B cell (primary cell): ENCODE results near the gene CELF4. TPM values are rescaled to one million over a fixed set of nuclear protein-coding genes. Genes with fewer than 3 reads are reported as not detected.

Source experiments
- ATAC-seq: fragments of 200-7000 bp; cut with Tn5 transposase; one replicate; pipeline ENCODE4 v1.10.0; 2021; ENCODE audit warnings: low read depth, mild to moderate bottlenecking, moderate number of reproducible peaks, moderate library complexity
- CTCF ChIA-PET: fragments of 350-600 bp; sonication (Branson Sonifier 250); formaldehyde crosslinking; loops from one replicate; lab custom pipeline; 2021; ENCODE audit warnings: antibody characterized with exemption, inconsistent platforms; lab: Charles Lee
- POLR2A ChIA-PET: fragments of 350-600 bp; sonication (Branson Sonifier 250); formaldehyde crosslinking; loops from one replicate; lab custom pipeline; 2021; ENCODE audit warnings: antibody characterized with exemption; lab: Charles Lee
- DNase-seq: peaks from one replicate; pipeline ENCODE4 v3.0.0; 2013
- H2AFZ ChIP-seq: 2 replicates; pipeline ENCODE4 v1.6.1; 2012; ENCODE audit warnings: mild to moderate bottlenecking, low read depth, low read length; ENCODE audit not compliant: insufficient read depth, poor library complexity, severe bottlenecking
- H3K27ac ChIP-seq, 2 donors: 1 replicate in 1 of 2; 2 replicates in 1 of 2; pipeline ENCODE4 v1.5.1; 2012 to 2013; ENCODE audit warnings: low read length in 2 of 2, mild to moderate bottlenecking in 2 of 2, moderate library complexity in 1 of 2
- H3K27me3 ChIP-seq, 4 experiments: fragments of 200-600 bp in 1 of 4; sonication (generic) in 1 of 4; replicated peaks in 1 of 4; 1 replicate in 2 of 4; 2 replicates in 2 of 4; pipeline versions ENCODE4 v1.6.1 to v1.7.0; 2013 to 2016; ENCODE audit warnings: low read length in 3 of 4, mild to moderate bottlenecking in 2 of 4, mixed read lengths in 1 of 4, moderate library complexity in 1 of 4; ENCODE audit not compliant: insufficient read depth in 4 of 4, control insufficient read depth in 3 of 4; ENCODE audit errors: control extremely low read depth in 1 of 4
- H3K36me3 ChIP-seq, 2 experiments: replicated peaks in 1 of 2; 1 replicate in 1 of 2; 2 replicates in 1 of 2; pipeline versions ENCODE4 v1.6.1 to v1.7.1; 2013; ENCODE audit warnings: low read length in 1 of 2; ENCODE audit not compliant: insufficient read depth in 2 of 2, control insufficient read depth in 1 of 2; ENCODE audit errors: control extremely low read depth in 1 of 2, extremely low read depth in 1 of 2
- H3K4me1 ChIP-seq, 2 donors: fragments of 200-600 bp in 1 of 2; sonication (generic) in 1 of 2; 1 replicate in 1 of 2; 2 replicates in 1 of 2; pipeline versions ENCODE4 v1.5.1 to v1.6.1; 2013 to 2017; ENCODE audit warnings: low read length in 2 of 2; ENCODE audit not compliant: control insufficient read depth in 2 of 2, insufficient read depth in 2 of 2
- H3K4me2 ChIP-seq: replicated peaks from 2 replicates; pipeline ENCODE3; 2012; ENCODE audit warnings: mild to moderate bottlenecking, low read depth, low read length; ENCODE audit not compliant: poor library complexity, severe bottlenecking
- H3K4me3 ChIP-seq, 5 experiments: fragments of 200-600 bp in 1 of 5; sonication (generic) in 1 of 5; 1 replicate in 3 of 5; 2 replicates in 2 of 5; pipeline versions ENCODE4 v1.5.1 to v1.7.0; 2011 to 2016; ENCODE audit warnings: low read length in 4 of 5, mild to moderate bottlenecking in 4 of 5, low read depth in 2 of 5, control low read depth in 1 of 5, moderate library complexity in 1 of 5; ENCODE audit not compliant: insufficient read depth in 1 of 5; ENCODE audit errors: control extremely low read depth in 1 of 5, extremely low read depth in 1 of 5
- H3K79me2 ChIP-seq: fragments of 200-600 bp; sonication (generic); one replicate; pipeline ENCODE4 v1.6.0; 2016; ENCODE audit warnings: low read length; ENCODE audit not compliant: control insufficient read depth, insufficient read depth
- H3K9ac ChIP-seq: fragments of 200-600 bp; sonication (generic); 2 replicates; pipeline ENCODE4 v1.6.1; 2017; ENCODE audit warnings: mild to moderate bottlenecking, low read length, moderate library complexity
- H3K9me3 ChIP-seq, 3 donors: one replicate each; pipeline versions ENCODE4 v1.6.1 to v1.7.1; 2013; ENCODE audit warnings: low read length in 2 of 3; ENCODE audit not compliant: control insufficient read depth in 2 of 3, insufficient read depth in 1 of 3; ENCODE audit errors: control extremely low read depth in 1 of 3
- H4K20me1 ChIP-seq: 2 replicates; pipeline ENCODE4 v1.6.0; 2012; ENCODE audit warnings: mild to moderate bottlenecking, low read length; ENCODE audit not compliant: insufficient read depth, control insufficient read depth, poor library complexity, severe bottlenecking
- H3K27ac Mint-ChIP-seq: one replicate; pipeline ENCODE4 v1.8.0; 2021; ENCODE audit warnings: mixed read lengths
- H3K27me3 Mint-ChIP-seq: one replicate; pipeline ENCODE4 v1.8.0; 2021; ENCODE audit warnings: mixed read lengths
- H3K4me1 Mint-ChIP-seq: one replicate; pipeline ENCODE4 v1.8.0; 2021; ENCODE audit warnings: mixed read lengths
- H3K4me3 Mint-ChIP-seq: one replicate; pipeline ENCODE4 v1.8.0; 2021; ENCODE audit warnings: mixed read lengths
- H3K9me3 Mint-ChIP-seq: one replicate; pipeline ENCODE4 v1.8.0; 2022; ENCODE audit warnings: mixed read lengths; ENCODE audit not compliant: insufficient read depth
- CTCF ChIP-seq: fragments of 200-600 bp; IDR thresholded peaks from one replicate; pipeline ENCODE4 v1.8.0; 2022; ENCODE audit warnings: antibody characterized with exemption, mild to moderate bottlenecking
- EZH2 ChIP-seq: IDR thresholded peaks from 2 replicates; pipeline ENCODE4 v1.6.1; 2012; ENCODE audit warnings: borderline replicate concordance, low read depth, mild to moderate bottlenecking, moderate library complexity, low read length; ENCODE audit not compliant: insufficient read depth, poor library complexity, severe bottlenecking
- WGBS: methylation state at CpG from one replicate; pipeline ENCODE4 v1.1.5; 2013; ENCODE audit warnings: missing lambda C conversion rate; ENCODE audit not compliant: insufficient coverage; 5-methylcytosine and 5-hydroxymethylcytosine counted together
- intact Hi-C: fragments of 100-400 bp; cut with micrococcal nuclease; formaldehyde crosslinking; loops from one replicate; pipeline ENCODE4 v1.10.0; 2022
- polyA plus RNA-seq: library from polyadenylated mRNA; depleted of rRNA; stranded (reverse); fragments of >200 nt; gene quantifications from 2 replicates; pipeline ENCODE4 v1.2.3, GENCODE V29; 2012
- total RNA-seq, 2 donors: library from RNA; stranded (reverse); fragments of 120-200 nt in 1 of 2; gene quantifications; 1 replicate in 1 of 2; 2 replicates in 1 of 2; pipeline versions ENCODE4 v1.2.3 to v1.2.4, GENCODE V29; 2013 to 2022

CELF4 gene
- total and polyA plus RNA-seq, 2 donors (not counting 1 experiment from before 2014, with no cell fraction given): not detected

GRCh38 chr18:37394610-37394965, 171.0 kb downstream of the CELF4 start:
- Mint-ChIP-seq H3K27me3 (peaks cover 30% of the 10 kb centered on the region), H3K4me3 (no peak overlapping the region), H3K27ac (no peak overlapping the region), H3K9me3 (no peaks in the 10 kb centered on the region), H3K4me1 (peaks cover 6% of the 10 kb centered on the region)
- Histone ChIP-seq H3K9me3 (peaks cover 0 to 7% (median 0%) of the 10 kb centered on the region in 3 donors), H3K36me3 (no peaks in the 10 kb centered on the region), H2AFZ (no peak overlapping the region), H3K4me3 (no peak overlapping the region), H3K27me3 (peaks cover 0 to 12% (median 1%) of the 10 kb centered on the region in 4 experiments), H4K20me1 (no peaks in the 10 kb centered on the region), H3K79me2 (no peaks in the 10 kb centered on the region), H3K4me1 (no peaks in the 10 kb centered on the region), H3K9ac (no peak overlapping the region), H3K27ac (no peak overlapping the region), H3K4me2 (no peak overlapping the region)
- ATAC-seq (no peak), DNase-seq (no peak)
- ChIA-PET POLR2A (no interaction called here), CTCF (no interaction called here)
- intact Hi-C loops: no loop called here
- 75% methylated on average over 1 of the region's 5 CpGs for WGBS
- TF ChIP-seq CTCF (no peak), EZH2 (no peak)

- peaks cover 30% of the 10 kb centered on the region for H3K27me3 Mint-ChIP-seq
- Histone ChIP-seq H4K20me1 (no peaks in the 10 kb centered on the region), H3K9me3 (peaks cover 0 to 7% (median 0%) of the 10 kb centered on the region in 3 donors), H2AFZ (no peak overlapping the region), H3K36me3 (no peaks in the 10 kb centered on the region), H3K4me1 (no peaks in the 10 kb centered on the region), H3K4me3 (no peak overlapping the region), H3K79me2 (no peaks in the 10 kb centered on the region), H3K9ac (no peak overlapping the region), H3K4me2 (peak overlapping the region; percentile 58), H3K27me3 (peaks cover 0 to 12% (median 1%) of the 10 kb centered on the region in 4 experiments), H3K27ac (no peak overlapping the region)
- no peak for ATAC-seq
- TF ChIP-seq CTCF (no peak), EZH2 (no peak)
- H3K4me1 Mint-ChIP-seq: peaks cover 6% of the 10 kb centered on the region
- no peak overlapping the region for H3K27ac Mint-ChIP-seq
- intact Hi-C loops: no loop called here
- no peak for DNase-seq
- no peaks in the 10 kb centered on the region for H3K9me3 Mint-ChIP-seq
- ChIA-PET CTCF (no interaction called here), POLR2A (no interaction called here)
- WGBS: 6% methylated on average over 58 of the region's 59 CpGs
- H3K4me3 Mint-ChIP-seq: no peak overlapping the region
These were observed 171.5 kb downstream of the CELF4 start for GRCh38 chr18:37393945-37394609.
